ENCODE data around the gene GRIK2. TPM values are rescaled to one million over a fixed set of nuclear protein-coding genes. Genes with fewer than 3 reads are reported as not detected.

The GRIK2 gene
- total and polyA plus RNA-seq, 3 experiments from 2014 or later = not detected

- POLR2A ChIA-PET = no interaction called here
- no peaks in the 10 kb centered on the region for H3K27me3 ChIP-seq (ENCODE audit: insufficient read depth, low read length, poor library complexity, severe bottlenecking)
- DNase-seq = no peak
- Mint-ChIP-seq H3K36me3 (no peaks in the 10 kb centered on the region), H3K27ac (no peak overlapping the region), H3K4me1 (no peaks in the 10 kb centered on the region), H3K9me3 (no peaks in the 10 kb centered on the region), H3K27me3 (no peaks in the 10 kb centered on the region), H3K4me3 (no peak overlapping the region)
- no peaks in the 10 kb centered on the region for H3K36me3 ChIP-seq (ENCODE audit: insufficient read depth, low read length)
- CTCF ChIA-PET = no interaction called here
- no peak overlapping the region for H3K27ac ChIP-seq (ENCODE audit: low read depth, low read length)
- H3K4me1 ChIP-seq (ENCODE audit: insufficient read depth, low read length) = no peaks in the 10 kb centered on the region
- no peak overlapping the region for H3K4me3 ChIP-seq (ENCODE audit: low read length)
- no peaks in the 10 kb centered on the region for H3K9me3 ChIP-seq (ENCODE audit: low read length)
These were observed 423.2 kb downstream of the GRIK2 start for GRCh38 chr6:101816716-101817115.

- Mint-ChIP-seq H3K4me1 (no peaks in the 10 kb centered on the region), H3K27ac (no peak overlapping the region), H3K27me3 (no peaks in the 10 kb centered on the region), H3K9me3 (no peaks in the 10 kb centered on the region), H3K36me3 (no peaks in the 10 kb centered on the region), H3K4me3 (no peak overlapping the region)
- no peaks in the 10 kb centered on the region for H3K9me3 ChIP-seq (ENCODE audit: low read length)
- H3K4me1 ChIP-seq (ENCODE audit: insufficient read depth, low read length) = no peaks in the 10 kb centered on the region
- no peak overlapping the region for H3K4me3 ChIP-seq (ENCODE audit: low read length)
- H3K27me3 ChIP-seq (ENCODE audit: insufficient read depth, low read length, poor library complexity, severe bottlenecking) = no peaks in the 10 kb centered on the region
- H3K27ac ChIP-seq (ENCODE audit: low read depth, low read length) = no peak overlapping the region
- H3K36me3 ChIP-seq (ENCODE audit: insufficient read depth, low read length) = no peaks in the 10 kb centered on the region
- no peak for DNase-seq
- ChIA-PET POLR2A (no interaction called here), CTCF (no interaction called here)
These were observed 424.5 kb downstream of the GRIK2 start for GRCh38 chr6:101818051-101818450.

- Mint-ChIP-seq H3K4me1 (no peaks in the 10 kb centered on the region), H3K36me3 (no peaks in the 10 kb centered on the region), H3K9me3 (peaks cover 0 to 19% (median 9%) of the 10 kb centered on the region in 5 donors), H3K27ac (no peak overlapping the region), H3K4me3 (no peak overlapping the region), H3K27me3 (no peaks in the 10 kb centered on the region)
- no peaks in the 10 kb centered on the region for H3K9me3 ChIP-seq (ENCODE audit: low read length)
- ChIA-PET CTCF (no interaction called here), POLR2A (no interaction called here)
- H3K36me3 ChIP-seq (ENCODE audit: insufficient read depth, low read length) = no peaks in the 10 kb centered on the region
- no peak for DNase-seq
- no peaks in the 10 kb centered on the region for H3K4me1 ChIP-seq (ENCODE audit: insufficient read depth, low read length)
- H3K4me3 ChIP-seq (ENCODE audit: low read length) = no peak overlapping the region
- no peaks in the 10 kb centered on the region for H3K27me3 ChIP-seq (ENCODE audit: insufficient read depth, low read length, poor library complexity, severe bottlenecking)
- no peak overlapping the region for H3K27ac ChIP-seq (ENCODE audit: low read depth, low read length)
These were observed 431.2 kb downstream of the GRIK2 start for GRCh38 chr6:101824551-101825345.

GRCh38 chr6:101826269-101826668, 432.8 kb downstream of the GRIK2 start:
- no peak for DNase-seq

GRCh38 chr6:101826678-101827077, 433.2 kb downstream of the GRIK2 start:
- Histone ChIP-seq H3K27ac (ENCODE audit: low read depth, low read length) (no peak overlapping the region), H3K4me1 (ENCODE audit: insufficient read depth, low read length) (no peaks in the 10 kb centered on the region), H3K4me3 (ENCODE audit: low read length) (no peak overlapping the region), H3K27me3 (ENCODE audit: insufficient read depth, low read length, poor library complexity, severe bottlenecking) (no peaks in the 10 kb centered on the region), H3K9me3 (ENCODE audit: low read length) (no peaks in the 10 kb centered on the region), H3K36me3 (ENCODE audit: insufficient read depth, low read length) (no peaks in the 10 kb centered on the region)
- ChIA-PET CTCF (no interaction called here), POLR2A (no interaction called here)
- Mint-ChIP-seq H3K4me1 (peaks cover 0 to 3% (median 0%) of the 10 kb centered on the region in 3 donors), H3K9me3 (peaks cover 0 to 19% (median 12%) of the 10 kb centered on the region in 5 donors), H3K4me3 (no peak overlapping the region), H3K36me3 (no peaks in the 10 kb centered on the region), H3K27me3 (no peaks in the 10 kb centered on the region), H3K27ac (no peak overlapping the region)
- no peak for DNase-seq

More at GRCh38 chr6:101826269-101826668, 432.8 kb downstream of the GRIK2 start:
- Mint-ChIP-seq H3K27ac (no peak overlapping the region), H3K4me3 (no peak overlapping the region), H3K4me1 (peaks cover 0 to 3% (median 0%) of the 10 kb centered on the region in 3 donors), H3K27me3 (no peaks in the 10 kb centered on the region), H3K36me3 (no peaks in the 10 kb centered on the region), H3K9me3 (peaks cover 0 to 19% (median 12%) of the 10 kb centered on the region in 5 donors)
- CTCF ChIA-PET = no interaction called here
- POLR2A ChIA-PET = no interaction called here
- Histone ChIP-seq H3K27ac (ENCODE audit: low read depth, low read length) (no peak overlapping the region), H3K36me3 (ENCODE audit: insufficient read depth, low read length) (no peaks in the 10 kb centered on the region), H3K4me3 (ENCODE audit: low read length) (no peak overlapping the region), H3K9me3 (ENCODE audit: low read length) (no peaks in the 10 kb centered on the region), H3K27me3 (ENCODE audit: insufficient read depth, low read length, poor library complexity, severe bottlenecking) (no peaks in the 10 kb centered on the region), H3K4me1 (ENCODE audit: insufficient read depth, low read length) (no peaks in the 10 kb centered on the region)

- Mint-ChIP-seq H3K27ac (no peak overlapping the region), H3K36me3 (no peaks in the 10 kb centered on the region), H3K27me3 (no peaks in the 10 kb centered on the region), H3K4me1 (peaks cover 0 to 3% (median 0%) of the 10 kb centered on the region in 3 donors), H3K4me3 (no peak overlapping the region), H3K9me3 (peaks cover 0 to 19% (median 13%) of the 10 kb centered on the region in 5 donors)
- POLR2A ChIA-PET = no interaction called here
- Histone ChIP-seq H3K9me3 (ENCODE audit: low read length) (no peaks in the 10 kb centered on the region), H3K27me3 (ENCODE audit: insufficient read depth, low read length, poor library complexity, severe bottlenecking) (no peaks in the 10 kb centered on the region), H3K36me3 (ENCODE audit: insufficient read depth, low read length) (no peaks in the 10 kb centered on the region), H3K27ac (ENCODE audit: low read depth, low read length) (no peak overlapping the region), H3K4me1 (ENCODE audit: insufficient read depth, low read length) (no peaks in the 10 kb centered on the region), H3K4me3 (ENCODE audit: low read length) (no peak overlapping the region)
- DNase-seq = no peak
- CTCF ChIA-PET = no interaction called here
These were observed 437.1 kb downstream of the GRIK2 start for GRCh38 chr6:101830501-101831031.

GRCh38 chr6:101832371-101832770, 438.9 kb downstream of the GRIK2 start:
- DNase-seq = no peak
- no peaks in the 10 kb centered on the region for H3K9me3 ChIP-seq (ENCODE audit: low read length)
- peaks cover 0 to 16% (median 12%) of the 10 kb centered on the region in 5 donors for H3K9me3 Mint-ChIP-seq
- ChIA-PET POLR2A (no interaction called here), CTCF (no interaction called here)
- H3K4me1 ChIP-seq (ENCODE audit: insufficient read depth, low read length) = no peaks in the 10 kb centered on the region
- H3K36me3 ChIP-seq (ENCODE audit: insufficient read depth, low read length) = no peaks in the 10 kb centered on the region
- H3K27ac Mint-ChIP-seq = no peak overlapping the region
- H3K4me3 Mint-ChIP-seq = no peak overlapping the region
- H3K4me1 Mint-ChIP-seq = peaks cover 0 to 3% (median 0%) of the 10 kb centered on the region in 3 donors
- no peaks in the 10 kb centered on the region for H3K27me3 ChIP-seq (ENCODE audit: insufficient read depth, low read length, poor library complexity, severe bottlenecking)
- H3K36me3 Mint-ChIP-seq = no peaks in the 10 kb centered on the region
- H3K4me3 ChIP-seq (ENCODE audit: low read length) = no peak overlapping the region
- H3K27me3 Mint-ChIP-seq = no peaks in the 10 kb centered on the region
- H3K27ac ChIP-seq (ENCODE audit: low read depth, low read length) = no peak overlapping the region

- Histone ChIP-seq H3K4me1 (ENCODE audit: insufficient read depth, low read length) (no peaks in the 10 kb centered on the region), H3K27me3 (ENCODE audit: insufficient read depth, low read length, poor library complexity, severe bottlenecking) (no peaks in the 10 kb centered on the region), H3K9me3 (ENCODE audit: low read length) (no peaks in the 10 kb centered on the region), H3K27ac (ENCODE audit: low read depth, low read length) (no peak overlapping the region), H3K4me3 (ENCODE audit: low read length) (no peak overlapping the region), H3K36me3 (ENCODE audit: insufficient read depth, low read length) (no peaks in the 10 kb centered on the region)
- ChIA-PET CTCF (no interaction called here), POLR2A (no interaction called here)
- Mint-ChIP-seq H3K36me3 (no peaks in the 10 kb centered on the region), H3K27me3 (no peaks in the 10 kb centered on the region), H3K9me3 (peaks cover 0 to 11% (median 4%) of the 10 kb centered on the region in 5 donors), H3K27ac (no peak overlapping the region), H3K4me1 (peaks cover 0 to 7% (median 6%) of the 10 kb centered on the region in 3 donors), H3K4me3 (no peak overlapping the region)
- no peak for DNase-seq
These were observed 446.6 kb downstream of the GRIK2 start for GRCh38 chr6:101840100-101840499.
